Measurements from ENCODE around the gene C2CD4B.

DNA sequence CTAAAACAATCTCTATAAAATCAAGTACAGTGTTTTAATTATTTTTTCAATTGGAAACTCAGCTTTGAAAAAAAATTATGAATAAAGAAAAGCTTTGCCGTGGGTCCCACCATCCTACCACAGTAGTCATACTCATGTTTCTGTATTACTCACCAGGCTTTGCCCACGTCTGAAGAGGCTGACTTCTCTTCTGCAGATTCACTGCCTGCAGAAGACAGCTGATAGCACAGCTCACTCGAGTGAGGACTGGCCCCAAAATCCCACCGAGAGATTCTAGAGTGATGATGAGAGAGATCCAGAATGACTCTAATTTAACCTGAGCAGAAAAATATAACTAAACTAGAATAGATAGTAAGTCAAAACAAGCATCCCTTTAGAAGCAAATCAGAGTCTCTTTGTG, 11.9 kb downstream of the C2CD4B start:
- TF ChIP-seq, protein P1, sequence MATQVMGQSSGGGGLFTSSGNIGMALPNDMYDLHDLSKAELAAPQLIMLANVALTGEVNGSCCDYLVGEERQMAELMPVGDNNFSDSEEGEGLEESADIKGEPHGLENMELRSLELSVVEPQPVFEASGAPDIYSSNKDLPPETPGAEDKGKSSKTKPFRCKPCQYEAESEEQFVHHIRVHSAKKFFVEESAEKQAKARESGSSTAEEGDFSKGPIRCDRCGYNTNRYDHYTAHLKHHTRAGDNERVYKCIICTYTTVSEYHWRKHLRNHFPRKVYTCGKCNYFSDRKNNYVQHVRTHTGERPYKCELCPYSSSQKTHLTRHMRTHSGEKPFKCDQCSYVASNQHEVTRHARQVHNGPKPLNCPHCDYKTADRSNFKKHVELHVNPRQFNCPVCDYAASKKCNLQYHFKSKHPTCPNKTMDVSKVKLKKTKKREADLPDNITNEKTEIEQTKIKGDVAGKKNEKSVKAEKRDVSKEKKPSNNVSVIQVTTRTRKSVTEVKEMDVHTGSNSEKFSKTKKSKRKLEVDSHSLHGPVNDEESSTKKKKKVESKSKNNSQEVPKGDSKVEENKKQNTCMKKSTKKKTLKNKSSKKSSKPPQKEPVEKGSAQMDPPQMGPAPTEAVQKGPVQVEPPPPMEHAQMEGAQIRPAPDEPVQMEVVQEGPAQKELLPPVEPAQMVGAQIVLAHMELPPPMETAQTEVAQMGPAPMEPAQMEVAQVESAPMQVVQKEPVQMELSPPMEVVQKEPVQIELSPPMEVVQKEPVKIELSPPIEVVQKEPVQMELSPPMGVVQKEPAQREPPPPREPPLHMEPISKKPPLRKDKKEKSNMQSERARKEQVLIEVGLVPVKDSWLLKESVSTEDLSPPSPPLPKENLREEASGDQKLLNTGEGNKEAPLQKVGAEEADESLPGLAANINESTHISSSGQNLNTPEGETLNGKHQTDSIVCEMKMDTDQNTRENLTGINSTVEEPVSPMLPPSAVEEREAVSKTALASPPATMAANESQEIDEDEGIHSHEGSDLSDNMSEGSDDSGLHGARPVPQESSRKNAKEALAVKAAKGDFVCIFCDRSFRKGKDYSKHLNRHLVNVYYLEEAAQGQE (IDR thresholded peaks at IDR 0.05; ENCODE audit: insufficient read depth in 1 of 2, low read depth in 2 of 2, low read length in 2 of 2): no peak
- TF ChIP-seq POLR2AphosphoS5 (IDR thresholded peaks at IDR 0.05; ENCODE audit: low read depth, low read length) (no peak), SIN3A (IDR thresholded peaks at IDR 0.05; ENCODE audit: borderline replicate concordance, insufficient read depth, low read length) (no peak), TAF1 (IDR thresholded peaks at IDR 0.05; ENCODE audit: borderline replicate concordance, insufficient read depth, low read length) (no peak)
